H9 (cell line): ENCODE results near the gene ASTN2. TPM values are rescaled to one million over a fixed set of nuclear protein-coding genes. Genes with fewer than 3 reads are reported as not detected.

ENCODE experiments used
- DNase-seq: peaks from one replicate; pipeline ENCODE4 v3.0.0-alpha.2; 2017
- H2AFZ ChIP-seq: one replicate; pipeline ENCODE4 v1.6.1; 2013; ENCODE audit warnings: mild to moderate bottlenecking, low read length, control low read depth, moderate library complexity
- H2AK5ac ChIP-seq: 2 replicates; pipeline ENCODE4 v1.6.1; 2013; ENCODE audit warnings: low read length, control low read depth, mixed read lengths; ENCODE audit not compliant: insufficient read length
- H2BK120ac ChIP-seq: one replicate; pipeline ENCODE4 v1.6.1; 2013; ENCODE audit warnings: low read depth, mild to moderate bottlenecking, low read length, control low read depth, inconsistent platforms; ENCODE audit not compliant: poor library complexity, severe bottlenecking
- H2BK12ac ChIP-seq: 2 replicates; pipeline ENCODE4 v1.6.1; 2013; ENCODE audit warnings: low read length, control low read depth, mixed read lengths, low read depth; ENCODE audit not compliant: insufficient read length
- H2BK15ac ChIP-seq: 2 replicates; pipeline ENCODE4 v1.6.1; 2013; ENCODE audit warnings: low read depth, low read length, control low read depth
- H2BK20ac ChIP-seq: one replicate; pipeline ENCODE4 v1.6.1; 2013; ENCODE audit warnings: low read depth, mild to moderate bottlenecking, low read length, control low read depth, inconsistent platforms; ENCODE audit not compliant: poor library complexity, severe bottlenecking
- H2BK5ac ChIP-seq: 2 replicates; pipeline ENCODE4 v1.6.1; 2013; ENCODE audit warnings: low read length, control low read depth, mixed read lengths; ENCODE audit not compliant: insufficient read length
- H3K14ac ChIP-seq: 2 replicates; pipeline ENCODE4 v1.6.1; 2013; ENCODE audit warnings: low read length, control low read depth; ENCODE audit not compliant: insufficient read depth
- H3K18ac ChIP-seq: 2 replicates; pipeline ENCODE4 v1.6.1; 2013; ENCODE audit warnings: low read depth, mild to moderate bottlenecking, mixed read lengths, low read length, control low read depth; ENCODE audit not compliant: insufficient read length
- H3K23ac ChIP-seq: 2 replicates; pipeline ENCODE4 v1.6.1; 2013; ENCODE audit warnings: low read length, control low read depth, mixed read lengths, low read depth; ENCODE audit not compliant: insufficient read length
- H3K23me2 ChIP-seq: 2 replicates; pipeline ENCODE4 v1.6.1; 2013; ENCODE audit warnings: low read depth, mild to moderate bottlenecking, mixed read lengths, low read length, control low read depth; ENCODE audit not compliant: insufficient read length, poor library complexity, severe bottlenecking
- H3K27ac ChIP-seq: 2 replicates; pipeline ENCODE4 v1.5.1; 2013; ENCODE audit warnings: low read length, control low read depth, mixed read lengths, low read depth; ENCODE audit not compliant: insufficient read length
- H3K27me3 ChIP-seq: 2 replicates; pipeline ENCODE4 v1.6.1; 2013; ENCODE audit warnings: low read length, control low read depth, inconsistent platforms; ENCODE audit not compliant: insufficient read depth
- H3K4ac ChIP-seq: 2 replicates; pipeline ENCODE4 v1.6.1; 2013; ENCODE audit warnings: low read depth, mild to moderate bottlenecking, control low read depth, inconsistent platforms, low read length, moderate library complexity
- H3K4me1 ChIP-seq: 2 replicates; pipeline ENCODE4 v1.6.1; 2013; ENCODE audit warnings: low read length, control low read depth, inconsistent platforms; ENCODE audit not compliant: insufficient read depth
- H3K4me2 ChIP-seq: 2 replicates; pipeline ENCODE4 v1.6.1; 2013; ENCODE audit warnings: low read length, control low read depth, mixed read lengths; ENCODE audit not compliant: insufficient read length, insufficient read depth
- H3K56ac ChIP-seq: 2 replicates; pipeline ENCODE4 v1.6.1; 2013; ENCODE audit warnings: low read depth, mild to moderate bottlenecking, mixed read lengths, low read length, control low read depth; ENCODE audit not compliant: insufficient read length
- H3K79me1 ChIP-seq: 2 replicates; pipeline ENCODE4 v1.6.1; 2013; ENCODE audit warnings: low read depth, mild to moderate bottlenecking, moderate library complexity, low read length, control low read depth, inconsistent platforms; ENCODE audit not compliant: insufficient read depth, poor library complexity, severe bottlenecking
- H3K79me2 ChIP-seq: 2 replicates; pipeline ENCODE4 v1.6.1; 2013; ENCODE audit warnings: low read length, control low read depth, inconsistent platforms; ENCODE audit not compliant: insufficient read depth
- H3K9ac ChIP-seq: 2 replicates; pipeline ENCODE4 v1.6.1; 2013; ENCODE audit warnings: low read length, control low read depth, mixed read lengths; ENCODE audit not compliant: insufficient read length; ENCODE audit errors: extremely low read depth
- H3K9me3 ChIP-seq: one replicate; pipeline ENCODE4 v1.6.1; 2013; ENCODE audit warnings: low read depth, low read length, inconsistent platforms; ENCODE audit not compliant: control insufficient read depth
- H3T11ph ChIP-seq: one replicate; pipeline ENCODE4 v1.6.1; 2013; ENCODE audit warnings: mild to moderate bottlenecking, low read length, control low read depth, inconsistent platforms
- H4K20me1 ChIP-seq: one replicate; pipeline ENCODE4 v1.6.1; 2013; ENCODE audit not compliant: control insufficient read depth, insufficient read length, insufficient read depth
- H4K5ac ChIP-seq: 2 replicates; pipeline ENCODE4 v1.6.1; 2013; ENCODE audit warnings: low read depth, mild to moderate bottlenecking, mixed read lengths, low read length, control low read depth; ENCODE audit not compliant: insufficient read length
- H4K8ac ChIP-seq: replicated peaks from 2 replicates; pipeline ENCODE4 v1.6.1; 2013; ENCODE audit warnings: low read length, control low read depth, mixed read lengths, low read depth; ENCODE audit not compliant: insufficient read length
- H4K91ac ChIP-seq: 2 replicates; pipeline ENCODE4 v1.6.1; 2013; ENCODE audit warnings: low read depth, mild to moderate bottlenecking, moderate library complexity, mixed read lengths, low read length, control low read depth; ENCODE audit not compliant: insufficient read length
- H3K27ac Mint-ChIP-seq, 3 experiments: 2 replicates in 2 of 3; 3 replicates in 1 of 3; pipeline ENCODE4 v1.8.0; 2020 to 2021; ENCODE audit warnings: mixed read lengths in 3 of 3, mild to moderate bottlenecking in 1 of 3, moderate library complexity in 1 of 3
- H3K27me3 Mint-ChIP-seq: 2 replicates; pipeline ENCODE4 v1.8.0; 2021; ENCODE audit warnings: low read depth, mild to moderate bottlenecking, moderate library complexity, mixed read lengths
- H3K36me3 Mint-ChIP-seq, 3 experiments: 2 replicates in 2 of 3; 3 replicates in 1 of 3; pipeline ENCODE4 v1.8.0; 2020 to 2021; ENCODE audit warnings: low read depth in 3 of 3, mixed read lengths in 3 of 3; ENCODE audit not compliant: insufficient read depth in 1 of 3
- H3K4me1 Mint-ChIP-seq, 2 experiments: 2 replicates each; pipeline ENCODE4 v1.8.0; 2020; ENCODE audit warnings: mixed read lengths in 2 of 2
- H3K4me3 Mint-ChIP-seq, 2 experiments: 2 replicates in 1 of 2; 3 replicates in 1 of 2; pipeline ENCODE4 v1.8.0; 2020 to 2021; ENCODE audit warnings: mild to moderate bottlenecking in 2 of 2, mixed read lengths in 2 of 2, moderate library complexity in 1 of 2
- H3K9me3 Mint-ChIP-seq, 2 experiments: 2 replicates in 1 of 2; 3 replicates in 1 of 2; pipeline ENCODE4 v1.8.0; 2020; ENCODE audit warnings: mild to moderate bottlenecking in 2 of 2, mixed read lengths in 2 of 2, moderate library complexity in 1 of 2
- CTCF ChIP-seq: fragments of 200-600 bp; sonication (generic); conservative IDR thresholded peaks from 3 replicates; pipeline ENCODE4 v1.8.0; 2021; ENCODE audit warnings: antibody characterized with exemption, mild to moderate bottlenecking
- WGBS: extraction: QIAGEN DNeasy Blood & Tissue Kit; methylation state at CpG from one replicate; pipeline ENCODE4 v1.1.7; 2013; ENCODE audit warnings: missing lambda C conversion rate, low lambda C conversion rate, mixed read lengths; ENCODE audit not compliant: insufficient read length; ENCODE audit errors: extremely low coverage; 5-methylcytosine and 5-hydroxymethylcytosine counted together
- total RNA-seq: library from RNA; stranded (reverse); gene quantifications from 2 replicates; pipeline ENCODE4 v1.2.1, GENCODE V29; 2021

The ASTN2 gene
- total RNA-seq, 1 experiment from 2014 or later, result 9.7 TPM

- Histone ChIP-seq H4K91ac (no peak overlapping the region), H4K8ac (no peak overlapping the region), H3K4me1 (no peaks in the 10 kb centered on the region), H2BK15ac (no peak overlapping the region), H2AK5ac (no peak overlapping the region), H2BK5ac (no peak overlapping the region), H3K14ac (no peak overlapping the region), H3K9ac (no peak overlapping the region), H2AFZ (no peak overlapping the region), H2BK20ac (no peak overlapping the region), H4K5ac (no peak overlapping the region), H3K4ac (no peak overlapping the region), H2BK120ac (no peak overlapping the region), H3K27me3 (no peaks in the 10 kb centered on the region), H3K9me3 (no peaks in the 10 kb centered on the region), H3K79me2 (0 out of 2 replicates have a peak, but pooled peaks cover 2% of the 10 kb centered on the region), H3K56ac (no peak overlapping the region), H3K4me2 (no peak overlapping the region), H3T11ph (no peak overlapping the region), H3K23me2 (no peaks in the 10 kb centered on the region), H3K18ac (no peak overlapping the region), H4K20me1 (no peaks in the 10 kb centered on the region), H3K79me1 (no peaks in the 10 kb centered on the region), H3K27ac (no peak overlapping the region), H2BK12ac (no peak overlapping the region), H3K23ac (no peak overlapping the region)
- WGBS, result no CpG with 5 or more reads among the region's 3 CpGs
- Mint-ChIP-seq H3K4me1 (no peaks in the 10 kb centered on the region), H3K4me3 (no peak overlapping the region), H3K27ac (peak overlapping the region in 1 of 3 experiments; percentile 15; a peak in 2 of 7 replicates), H3K36me3 (no peaks in the 10 kb centered on the region), H3K27me3 (no peaks in the 10 kb centered on the region), H3K9me3 (no peaks in the 10 kb centered on the region)
- no peak for TF ChIP-seq CTCF
- DNase-seq, result no peak
Measured at GRCh38 chr9:117122953-117123352, 291.9 kb downstream of the ASTN2 start.
